ENCODE results near the gene GLIS1.

The GLIS1 gene

GRCh38 chr1:53462769-53463501, 276.0 kb downstream of the GLIS1 start:
- TF ChIP-seq EZH2phosphoT487 (IDR thresholded peaks at IDR 0.05; ENCODE audit: low read length), result no peak
- no peak for TF ChIP-seq EZH2 (optimal IDR thresholded peaks at IDR 0.05; ENCODE audit: low read depth, low read length)
- no peak for TF ChIP-seq CTCF (IDR thresholded peaks at IDR 0.05; ENCODE audit: low read length)
- no peaks in the 10 kb centered on the region for H3K9me3 ChIP-seq (replicated peaks; ENCODE audit: insufficient read depth, low read length)

DNA sequence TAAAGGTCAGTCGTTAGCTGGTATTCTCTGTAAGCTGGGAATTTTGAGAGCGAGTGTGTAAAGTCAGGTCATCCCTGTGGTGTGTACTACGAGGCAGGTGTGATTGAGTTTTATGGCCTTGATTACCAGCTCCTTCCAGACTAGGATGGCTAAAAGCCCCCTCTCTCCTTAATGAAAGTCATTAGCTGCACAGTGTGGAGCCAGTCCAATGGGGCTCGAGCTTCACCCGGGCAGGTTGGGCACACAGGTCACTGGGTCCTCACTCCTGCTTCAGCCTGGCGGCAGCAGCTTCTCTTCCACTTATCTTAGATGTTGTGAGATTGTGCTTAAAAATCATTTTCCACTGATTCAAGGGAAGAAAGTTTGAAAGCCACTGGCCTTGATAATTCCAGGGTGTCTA, 276.8 kb downstream of the GLIS1 start:
- no peaks in the 10 kb centered on the region for H4K20me1 ChIP-seq (ENCODE audit: insufficient read depth, low read length)
- TF ChIP-seq EZH2phosphoT487 (IDR thresholded peaks at IDR 0.05; ENCODE audit: low read length) (no peak), CTCF (IDR thresholded peaks at IDR 0.05; ENCODE audit: low read length) (no peak), EZH2 (optimal IDR thresholded peaks at IDR 0.05; ENCODE audit: low read depth, low read length) (no peak)
- no peaks in the 10 kb centered on the region for H3K9me2 ChIP-seq (replicated peaks; ENCODE audit: insufficient read depth, low read length)
- no peaks in the 10 kb centered on the region for H3K27me3 ChIP-seq (replicated peaks; ENCODE audit: insufficient read depth, low read length)
- H3K9me3 ChIP-seq (replicated peaks; ENCODE audit: insufficient read depth, low read length), result no peaks in the 10 kb centered on the region
- H3K4me1 ChIP-seq (ENCODE audit: low read length), result no peaks in the 10 kb centered on the region
- DNase-seq, result no peak
- H3K79me2 ChIP-seq (ENCODE audit: low read length), result no peaks in the 10 kb centered on the region
- no peaks in the 10 kb centered on the region for H3K36me3 ChIP-seq (replicated peaks; ENCODE audit: insufficient read depth, low read length)
- no peak overlapping the region for H3K9ac ChIP-seq (ENCODE audit: low read length)
- no peak overlapping the region for H3K4me2 ChIP-seq (ENCODE audit: low read depth, low read length)
- no peak overlapping the region for H2AFZ ChIP-seq (ENCODE audit: low read length)
- no peak overlapping the region for H3K27ac ChIP-seq (ENCODE audit: low read length)
- no peak overlapping the region for H3K4me3 ChIP-seq (ENCODE audit: low read length)
- no peaks in the 10 kb centered on the region for H3F3A ChIP-seq (ENCODE audit: insufficient read depth, low read length)

More at GRCh38 chr1:53462769-53463501, 276.0 kb downstream of the GLIS1 start:
- no peaks in the 10 kb centered on the region for H3K4me1 ChIP-seq (ENCODE audit: low read length)
- H3K9me2 ChIP-seq (replicated peaks; ENCODE audit: insufficient read depth, low read length), result no peaks in the 10 kb centered on the region
- no peak overlapping the region for H3K4me3 ChIP-seq (ENCODE audit: low read length)
- no peak overlapping the region for H3K9ac ChIP-seq (ENCODE audit: low read length)
- H3K4me2 ChIP-seq (ENCODE audit: low read depth, low read length), result no peak overlapping the region
- H3K27me3 ChIP-seq (replicated peaks; ENCODE audit: insufficient read depth, low read length), result no peaks in the 10 kb centered on the region
- H3K79me2 ChIP-seq (ENCODE audit: low read length), result no peaks in the 10 kb centered on the region
- H4K20me1 ChIP-seq (ENCODE audit: insufficient read depth, low read length), result no peaks in the 10 kb centered on the region
- DNase-seq, result no peak
- no peak overlapping the region for H2AFZ ChIP-seq (ENCODE audit: low read length)
- H3K27ac ChIP-seq (ENCODE audit: low read length), result no peak overlapping the region
- no peaks in the 10 kb centered on the region for H3K36me3 ChIP-seq (replicated peaks; ENCODE audit: insufficient read depth, low read length)
- no peaks in the 10 kb centered on the region for H3F3A ChIP-seq (ENCODE audit: insufficient read depth, low read length)

DNA sequence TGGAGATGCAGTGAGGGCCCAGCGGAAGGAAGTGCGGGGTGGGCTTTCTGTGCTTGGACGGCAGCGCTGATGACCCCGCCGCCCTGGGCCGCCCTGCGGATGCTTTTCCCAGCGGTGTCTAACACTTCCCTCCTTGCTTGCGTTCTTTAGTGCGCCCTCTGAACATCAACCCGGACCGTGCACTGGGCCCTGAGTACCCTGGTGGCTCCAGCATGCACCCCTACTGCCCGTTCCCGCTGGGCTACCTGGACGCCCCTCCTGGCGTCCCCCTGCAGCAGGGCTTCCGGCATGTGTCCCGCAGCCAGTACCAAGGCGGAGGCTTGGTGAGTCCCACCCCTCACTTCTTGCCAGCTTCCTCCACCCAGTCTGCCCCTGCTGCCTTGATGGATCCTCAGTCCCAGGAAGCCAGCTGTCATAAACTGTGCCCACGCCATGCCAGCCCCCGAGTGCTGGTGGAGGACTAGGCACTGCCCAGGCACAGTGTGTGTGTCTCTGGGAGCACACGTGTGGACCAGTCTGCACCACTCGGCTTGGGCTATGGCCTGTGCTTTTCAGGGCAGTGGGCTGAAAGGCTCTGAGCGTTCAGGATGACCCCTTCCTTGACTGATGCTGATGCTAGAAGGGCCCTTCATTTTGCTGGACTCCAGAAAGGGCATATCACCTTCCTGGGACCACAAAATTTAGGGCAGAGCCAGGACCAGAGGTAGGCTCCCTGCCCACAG, 277.5 kb downstream of the GLIS1 start:
- H3K79me2 ChIP-seq (ENCODE audit: low read length), result no peaks in the 10 kb centered on the region
- no peak overlapping the region for H2AFZ ChIP-seq (ENCODE audit: low read length)
- DNase-seq, result no peak
- H3K9ac ChIP-seq (ENCODE audit: low read length), result no peak overlapping the region
- H3K9me3 ChIP-seq (replicated peaks; ENCODE audit: insufficient read depth, low read length), result no peaks in the 10 kb centered on the region
- H3K27me3 ChIP-seq (replicated peaks; ENCODE audit: insufficient read depth, low read length), result no peaks in the 10 kb centered on the region
- no peak overlapping the region for H3K4me3 ChIP-seq (ENCODE audit: low read length)
- H4K20me1 ChIP-seq (ENCODE audit: insufficient read depth, low read length), result no peaks in the 10 kb centered on the region
- no peak overlapping the region for H3K27ac ChIP-seq (ENCODE audit: low read length)
- no peaks in the 10 kb centered on the region for H3F3A ChIP-seq (ENCODE audit: insufficient read depth, low read length)
- TF ChIP-seq CTCF (IDR thresholded peaks at IDR 0.05; ENCODE audit: low read length) (no peak), EZH2phosphoT487 (IDR thresholded peaks at IDR 0.05; ENCODE audit: low read length) (no peak), EZH2 (optimal IDR thresholded peaks at IDR 0.05; ENCODE audit: low read depth, low read length) (no peak)
- no peak overlapping the region for H3K4me2 ChIP-seq (ENCODE audit: low read depth, low read length)
- H3K4me1 ChIP-seq (ENCODE audit: low read length), result no peaks in the 10 kb centered on the region
- no peaks in the 10 kb centered on the region for H3K9me2 ChIP-seq (replicated peaks; ENCODE audit: insufficient read depth, low read length)
- no peaks in the 10 kb centered on the region for H3K36me3 ChIP-seq (replicated peaks; ENCODE audit: insufficient read depth, low read length)
